Measurements from ENCODE around the gene LLGL1. TPM values are rescaled to one million over a fixed set of nuclear protein-coding genes. Genes with fewer than 3 reads are reported as not detected.

Gene LLGL1
- total and polyA plus RNA-seq, 10 of the 15 experiments (the other 5 are each of a cell fraction or from before 2014, with no cell fraction given): 0.02 to 9.2 (median 2.5) TPM

DNA sequence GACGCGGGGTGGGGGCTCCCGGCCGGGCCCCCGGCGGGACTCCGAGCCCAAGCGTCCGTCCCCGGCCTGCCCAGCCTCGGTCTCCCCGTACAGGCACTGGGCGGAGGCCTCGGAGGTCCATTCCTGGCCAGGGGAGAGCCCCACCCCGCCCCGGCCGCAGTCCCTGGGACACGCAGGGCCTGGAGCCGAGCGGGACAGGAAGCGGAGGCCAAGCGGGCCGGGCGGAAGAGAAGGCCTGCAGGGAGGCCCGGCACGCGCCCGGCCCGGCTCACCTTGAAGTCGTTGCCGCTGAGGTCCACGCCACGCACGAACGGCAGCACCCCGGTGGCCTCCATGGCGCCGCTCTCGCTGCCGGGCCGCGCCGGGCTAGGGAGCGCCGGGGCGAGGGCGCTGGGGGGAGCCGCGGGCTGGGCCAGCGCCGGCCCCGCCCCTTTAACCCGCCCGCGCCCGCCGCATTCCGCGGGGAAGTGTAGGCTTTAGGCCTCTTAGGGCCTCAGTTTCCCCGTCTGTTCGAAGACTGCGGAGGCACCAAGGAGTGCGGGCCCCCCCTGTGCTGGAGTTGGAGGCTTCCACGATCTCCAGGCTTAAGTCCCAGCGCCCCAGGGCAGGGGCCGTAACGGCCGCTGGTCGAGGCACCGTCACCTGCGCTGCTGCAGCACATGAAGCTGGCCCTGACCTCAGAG, 33.1 kb downstream of the LLGL1 start, which contains the start of gene FLII (continued):
- TF ChIP-seq, protein P1, sequence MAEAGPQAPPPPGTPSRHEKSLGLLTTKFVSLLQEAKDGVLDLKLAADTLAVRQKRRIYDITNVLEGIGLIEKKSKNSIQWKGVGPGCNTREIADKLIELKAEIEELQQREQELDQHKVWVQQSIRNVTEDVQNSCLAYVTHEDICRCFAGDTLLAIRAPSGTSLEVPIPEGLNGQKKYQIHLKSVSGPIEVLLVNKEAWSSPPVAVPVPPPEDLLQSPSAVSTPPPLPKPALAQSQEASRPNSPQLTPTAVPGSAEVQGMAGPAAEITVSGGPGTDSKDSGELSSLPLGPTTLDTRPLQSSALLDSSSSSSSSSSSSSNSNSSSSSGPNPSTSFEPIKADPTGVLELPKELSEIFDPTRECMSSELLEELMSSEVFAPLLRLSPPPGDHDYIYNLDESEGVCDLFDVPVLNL (IDR thresholded peaks at IDR 0.05; ENCODE audit: low read depth, low read length): no peak
- no peak for TF ChIP-seq IRF4 (IDR thresholded peaks at IDR 0.05; ENCODE audit: low read depth, low read length)
- TF ChIP-seq NFIC (IDR thresholded peaks at IDR 0.05; ENCODE audit: low read depth, low read length): no peak
- peak; percentile 66 for TF ChIP-seq YY1 (IDR thresholded peaks at IDR 0.05; ENCODE audit: low read depth, low read length)
- no peak for TF ChIP-seq RFX5 (IDR thresholded peaks at IDR 0.05; ENCODE audit: low read depth, low read length)
- peak; percentile 68 for TF ChIP-seq DPF2 (IDR thresholded peaks at IDR 0.05)
- no peak for TF ChIP-seq JUND (IDR thresholded peaks at IDR 0.05; ENCODE audit: low read depth, low read length)
- no peak for TF ChIP-seq RAD21 (IDR thresholded peaks at IDR 0.05; ENCODE audit: insufficient read depth, low read depth, low read length)
- TF ChIP-seq, protein P2, sequence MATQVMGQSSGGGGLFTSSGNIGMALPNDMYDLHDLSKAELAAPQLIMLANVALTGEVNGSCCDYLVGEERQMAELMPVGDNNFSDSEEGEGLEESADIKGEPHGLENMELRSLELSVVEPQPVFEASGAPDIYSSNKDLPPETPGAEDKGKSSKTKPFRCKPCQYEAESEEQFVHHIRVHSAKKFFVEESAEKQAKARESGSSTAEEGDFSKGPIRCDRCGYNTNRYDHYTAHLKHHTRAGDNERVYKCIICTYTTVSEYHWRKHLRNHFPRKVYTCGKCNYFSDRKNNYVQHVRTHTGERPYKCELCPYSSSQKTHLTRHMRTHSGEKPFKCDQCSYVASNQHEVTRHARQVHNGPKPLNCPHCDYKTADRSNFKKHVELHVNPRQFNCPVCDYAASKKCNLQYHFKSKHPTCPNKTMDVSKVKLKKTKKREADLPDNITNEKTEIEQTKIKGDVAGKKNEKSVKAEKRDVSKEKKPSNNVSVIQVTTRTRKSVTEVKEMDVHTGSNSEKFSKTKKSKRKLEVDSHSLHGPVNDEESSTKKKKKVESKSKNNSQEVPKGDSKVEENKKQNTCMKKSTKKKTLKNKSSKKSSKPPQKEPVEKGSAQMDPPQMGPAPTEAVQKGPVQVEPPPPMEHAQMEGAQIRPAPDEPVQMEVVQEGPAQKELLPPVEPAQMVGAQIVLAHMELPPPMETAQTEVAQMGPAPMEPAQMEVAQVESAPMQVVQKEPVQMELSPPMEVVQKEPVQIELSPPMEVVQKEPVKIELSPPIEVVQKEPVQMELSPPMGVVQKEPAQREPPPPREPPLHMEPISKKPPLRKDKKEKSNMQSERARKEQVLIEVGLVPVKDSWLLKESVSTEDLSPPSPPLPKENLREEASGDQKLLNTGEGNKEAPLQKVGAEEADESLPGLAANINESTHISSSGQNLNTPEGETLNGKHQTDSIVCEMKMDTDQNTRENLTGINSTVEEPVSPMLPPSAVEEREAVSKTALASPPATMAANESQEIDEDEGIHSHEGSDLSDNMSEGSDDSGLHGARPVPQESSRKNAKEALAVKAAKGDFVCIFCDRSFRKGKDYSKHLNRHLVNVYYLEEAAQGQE (IDR thresholded peaks at IDR 0.05; ENCODE audit: low read depth, low read length): no peak
- TF ChIP-seq ATF3 (IDR thresholded peaks at IDR 0.05; ENCODE audit: borderline replicate concordance, extremely low read depth, low read depth, low read length): no peak
- 0 out of 2 replicates have a peak, but pooled peaks have one; percentile 52 for TF ChIP-seq NFXL1 (IDR thresholded peaks at IDR 0.05; ENCODE audit: borderline replicate concordance)
- no peak for TF ChIP-seq CEBPB (IDR thresholded peaks at IDR 0.05; ENCODE audit: borderline replicate concordance in 1 of 2, low read depth in 2 of 2, low read length in 2 of 2)
- no peak for TF ChIP-seq RAD51 (IDR thresholded peaks at IDR 0.05)
- TF ChIP-seq CREB1 (IDR thresholded peaks at IDR 0.05; ENCODE audit: low read depth): no peak
- no peak for TF ChIP-seq ELK1 (IDR thresholded peaks at IDR 0.05; ENCODE audit: low read depth, low read length)
- no peak for TF ChIP-seq MEF2A (IDR thresholded peaks at IDR 0.05; ENCODE audit: insufficient read depth, low read depth, low read length)
- no peak for TF ChIP-seq SUZ12 (IDR thresholded peaks at IDR 0.05; ENCODE audit: unreplicated experiment)
- no peak for TF ChIP-seq TBL1XR1 (IDR thresholded peaks at IDR 0.05; ENCODE audit: low read depth, low read length)
- no peak for TF ChIP-seq MYC (IDR thresholded peaks at IDR 0.05; ENCODE audit: insufficient read depth, insufficient read length, insufficient replicate concordance, low read length, severe bottlenecking)
- no peak for TF ChIP-seq FOS (IDR thresholded peaks at IDR 0.05; ENCODE audit: borderline replicate concordance, extremely low read depth, insufficient read length)
- TF ChIP-seq ZZZ3 (IDR thresholded peaks at IDR 0.05; ENCODE audit: control insufficient read depth, insufficient read length, low read depth): no peak
- no peak for TF ChIP-seq SMAD5 (IDR thresholded peaks at IDR 0.05; ENCODE audit: low read depth)
- TF ChIP-seq MTA3 (IDR thresholded peaks at IDR 0.05; ENCODE audit: borderline replicate concordance, low read length): no peak
- 0 out of 2 replicates have a peak, but pooled peaks have one; percentile 21 for TF ChIP-seq ATF7 (IDR thresholded peaks at IDR 0.05; ENCODE audit: low read depth)
- TF ChIP-seq PAX8 (IDR thresholded peaks at IDR 0.05): no peak
- no peak for TF ChIP-seq NFYA (IDR thresholded peaks at IDR 0.05; ENCODE audit: borderline replicate concordance, low read depth, low read length)

Data from GM12878 (cell line).